Measurements from ENCODE around the gene KCNQ5.

Gene KCNQ5

DNA sequence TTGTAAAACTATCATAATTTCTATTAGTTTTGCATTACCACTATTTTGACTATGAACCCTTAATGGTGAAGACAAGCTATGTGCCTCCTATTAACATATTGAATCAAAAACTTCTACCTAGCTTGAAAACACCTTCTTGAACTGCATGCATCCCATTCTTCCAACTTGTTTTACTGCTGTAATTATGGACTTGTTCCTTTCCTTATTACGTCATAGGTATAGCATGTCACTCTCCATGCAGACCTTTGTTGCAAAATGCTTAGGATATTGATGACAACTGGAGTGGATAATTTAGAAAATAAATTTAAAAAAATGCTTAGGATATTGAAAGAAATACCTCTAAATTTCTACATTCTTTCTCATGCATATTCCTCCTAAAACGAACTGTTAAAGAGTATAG, 219.3 kb downstream of the KCNQ5 start (continued):
- TF ChIP-seq ZNF266 (tag by site-specific recombination; IDR thresholded peaks at IDR 0.05; ENCODE audit: low read depth) (no peak), ZNF394 (tag by site-specific recombination; IDR thresholded peaks at IDR 0.05; ENCODE audit: borderline replicate concordance) (no peak)

DNA sequence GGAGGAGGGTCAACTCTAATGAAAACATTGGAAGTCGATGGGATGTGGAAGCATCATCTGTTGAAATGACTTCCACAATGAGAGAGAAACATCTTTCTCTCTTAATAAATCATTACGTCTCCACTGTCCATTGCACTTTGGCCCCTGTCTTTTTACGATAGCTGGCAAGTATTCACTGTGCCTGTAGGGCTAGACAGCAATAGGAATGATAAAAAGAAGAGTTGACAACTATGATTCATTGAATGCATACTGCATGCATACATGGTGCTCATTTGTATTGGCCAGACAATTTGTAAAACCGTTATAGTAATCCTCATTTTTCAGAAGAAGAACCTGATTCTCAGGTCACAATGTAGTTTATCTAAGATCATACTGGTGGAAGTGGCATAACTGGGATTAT, 220.3 kb downstream of the KCNQ5 start:
- H3K9me3 ChIP-seq (ENCODE audit: control insufficient read depth, insufficient read depth, low read depth, low read length): no peaks in the 10 kb centered on the region
- no peak for TF ChIP-seq ZNF560 (tag by site-specific recombination; IDR thresholded peaks at IDR 0.05; ENCODE audit: borderline replicate concordance)
- no peak for TF ChIP-seq ZFP37 (tag by site-specific recombination; IDR thresholded peaks at IDR 0.05)
- no peak for TF ChIP-seq ZBTB6 (tag by site-specific recombination; IDR thresholded peaks at IDR 0.05)
- TF ChIP-seq MYNN (tag by site-specific recombination; IDR thresholded peaks at IDR 0.05; ENCODE audit: borderline replicate concordance): no peak
- TF ChIP-seq ZNF214 (tag by site-specific recombination; IDR thresholded peaks at IDR 0.05; ENCODE audit: borderline replicate concordance): no peak
- TF ChIP-seq ZNF558 (tag by site-specific recombination; IDR thresholded peaks at IDR 0.05): no peak
- TF ChIP-seq ZBTB1 (tag by site-specific recombination; IDR thresholded peaks at IDR 0.05): no peak
- no peak for TF ChIP-seq ZNF76 (tag by site-specific recombination; IDR thresholded peaks at IDR 0.05; ENCODE audit: borderline replicate concordance, low read depth)
- TF ChIP-seq ZNF221 (tag by site-specific recombination; IDR thresholded peaks at IDR 0.05; ENCODE audit: borderline replicate concordance): no peak
- POLR2A ChIA-PET: no interaction called here
- H3K4me3 ChIP-seq (ENCODE audit: low read depth, low read length): no peak overlapping the region
- H3K27ac ChIP-seq (ENCODE audit: extremely low read depth, low read depth, low read length): no peak overlapping the region
- no peaks in the 10 kb centered on the region; the same call in 1 of the 2 replicates for H3K4me1 ChIP-seq (ENCODE audit: control insufficient read depth, insufficient read depth, low read length)
- H3K36me3 ChIP-seq (ENCODE audit: control insufficient read depth in 2 of 2, insufficient read depth in 1 of 2, low read length in 2 of 2): no peaks in the 10 kb centered on the region
- CTCF ChIA-PET: no interaction called here

DNA sequence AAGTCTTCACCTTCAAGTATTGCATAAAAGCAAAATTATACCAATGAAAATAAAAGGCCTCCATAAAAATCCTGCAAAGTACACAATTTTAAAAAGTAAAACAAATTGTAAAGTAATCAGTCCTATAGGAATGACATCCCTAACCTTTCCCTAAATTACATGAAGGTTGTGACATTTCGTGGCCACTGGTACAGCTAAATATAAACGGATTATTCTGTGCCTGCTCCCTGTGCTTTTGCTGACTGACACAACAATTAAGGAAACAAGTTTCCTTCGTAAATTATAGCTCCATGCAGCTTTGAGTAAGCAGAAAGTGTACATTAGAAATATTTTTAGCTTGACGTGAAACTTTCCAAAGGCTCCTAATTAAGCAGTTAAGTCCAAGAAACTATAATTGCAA, 222.8 kb downstream of the KCNQ5 start:
- H3K36me3 ChIP-seq (ENCODE audit: control insufficient read depth in 2 of 2, insufficient read depth in 1 of 2, low read length in 2 of 2): no peaks in the 10 kb centered on the region
- no peaks in the 10 kb centered on the region for H3K9me3 ChIP-seq (ENCODE audit: control insufficient read depth, insufficient read depth, low read depth, low read length)
- POLR2A ChIA-PET: no interaction called here
- no peaks in the 10 kb centered on the region; the same call in 1 of the 2 replicates for H3K4me1 ChIP-seq (ENCODE audit: control insufficient read depth, insufficient read depth, low read length)
- H3K4me3 ChIP-seq (ENCODE audit: low read depth, low read length): no peak overlapping the region
- CTCF ChIA-PET: no interaction called here
- no peak overlapping the region for H3K27ac ChIP-seq (ENCODE audit: extremely low read depth, low read depth, low read length)
- TF ChIP-seq PBX3 (CRISPR knock-in tag; IDR thresholded peaks at IDR 0.05): no peak
- TF ChIP-seq ZNF221 (tag by site-specific recombination; IDR thresholded peaks at IDR 0.05; ENCODE audit: borderline replicate concordance): no peak
- no peak for TF ChIP-seq ZSCAN30 (tag by site-specific recombination; IDR thresholded peaks at IDR 0.05)
- TF ChIP-seq ZNF239 (tag by site-specific recombination; IDR thresholded peaks at IDR 0.05): no peak
- no peak for TF ChIP-seq ATF2 (tag by site-specific recombination; IDR thresholded peaks at IDR 0.05; ENCODE audit: low read depth)
- no peak for TF ChIP-seq KLF7 (tag by site-specific recombination; IDR thresholded peaks at IDR 0.05; ENCODE audit: borderline replicate concordance)
- TF ChIP-seq, protein P1, sequence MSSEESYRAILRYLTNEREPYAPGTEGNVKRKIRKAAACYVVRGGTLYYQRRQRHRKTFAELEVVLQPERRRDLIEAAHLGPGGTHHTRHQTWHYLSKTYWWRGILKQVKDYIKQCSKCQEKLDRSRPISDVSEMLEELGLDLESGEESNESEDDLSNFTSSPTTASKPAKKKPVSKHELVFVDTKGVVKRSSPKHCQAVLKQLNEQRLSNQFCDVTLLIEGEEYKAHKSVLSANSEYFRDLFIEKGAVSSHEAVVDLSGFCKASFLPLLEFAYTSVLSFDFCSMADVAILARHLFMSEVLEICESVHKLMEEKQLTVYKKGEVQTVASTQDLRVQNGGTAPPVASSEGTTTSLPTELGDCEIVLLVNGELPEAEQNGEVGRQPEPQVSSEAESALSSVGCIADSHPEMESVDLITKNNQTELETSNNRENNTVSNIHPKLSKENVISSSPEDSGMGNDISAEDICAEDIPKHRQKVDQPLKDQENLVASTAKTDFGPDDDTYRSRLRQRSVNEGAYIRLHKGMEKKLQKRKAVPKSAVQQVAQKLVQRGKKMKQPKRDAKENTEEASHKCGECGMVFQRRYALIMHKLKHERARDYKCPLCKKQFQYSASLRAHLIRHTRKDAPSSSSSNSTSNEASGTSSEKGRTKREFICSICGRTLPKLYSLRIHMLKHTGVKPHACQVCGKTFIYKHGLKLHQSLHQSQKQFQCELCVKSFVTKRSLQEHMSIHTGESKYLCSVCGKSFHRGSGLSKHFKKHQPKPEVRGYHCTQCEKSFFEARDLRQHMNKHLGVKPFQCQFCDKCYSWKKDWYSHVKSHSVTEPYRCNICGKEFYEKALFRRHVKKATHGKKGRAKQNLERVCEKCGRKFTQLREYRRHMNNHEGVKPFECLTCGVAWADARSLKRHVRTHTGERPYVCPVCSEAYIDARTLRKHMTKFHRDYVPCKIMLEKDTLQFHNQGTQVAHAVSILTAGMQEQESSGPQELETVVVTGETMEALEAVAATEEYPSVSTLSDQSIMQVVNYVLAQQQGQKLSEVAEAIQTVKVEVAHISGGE (tag by site-specific recombination; conservative IDR thresholded peaks at IDR 0.05; ENCODE audit: low read depth): no peak
- TF ChIP-seq ZIC2 (tag by site-specific recombination; IDR thresholded peaks at IDR 0.05): no peak
- TF ChIP-seq, protein P2, sequence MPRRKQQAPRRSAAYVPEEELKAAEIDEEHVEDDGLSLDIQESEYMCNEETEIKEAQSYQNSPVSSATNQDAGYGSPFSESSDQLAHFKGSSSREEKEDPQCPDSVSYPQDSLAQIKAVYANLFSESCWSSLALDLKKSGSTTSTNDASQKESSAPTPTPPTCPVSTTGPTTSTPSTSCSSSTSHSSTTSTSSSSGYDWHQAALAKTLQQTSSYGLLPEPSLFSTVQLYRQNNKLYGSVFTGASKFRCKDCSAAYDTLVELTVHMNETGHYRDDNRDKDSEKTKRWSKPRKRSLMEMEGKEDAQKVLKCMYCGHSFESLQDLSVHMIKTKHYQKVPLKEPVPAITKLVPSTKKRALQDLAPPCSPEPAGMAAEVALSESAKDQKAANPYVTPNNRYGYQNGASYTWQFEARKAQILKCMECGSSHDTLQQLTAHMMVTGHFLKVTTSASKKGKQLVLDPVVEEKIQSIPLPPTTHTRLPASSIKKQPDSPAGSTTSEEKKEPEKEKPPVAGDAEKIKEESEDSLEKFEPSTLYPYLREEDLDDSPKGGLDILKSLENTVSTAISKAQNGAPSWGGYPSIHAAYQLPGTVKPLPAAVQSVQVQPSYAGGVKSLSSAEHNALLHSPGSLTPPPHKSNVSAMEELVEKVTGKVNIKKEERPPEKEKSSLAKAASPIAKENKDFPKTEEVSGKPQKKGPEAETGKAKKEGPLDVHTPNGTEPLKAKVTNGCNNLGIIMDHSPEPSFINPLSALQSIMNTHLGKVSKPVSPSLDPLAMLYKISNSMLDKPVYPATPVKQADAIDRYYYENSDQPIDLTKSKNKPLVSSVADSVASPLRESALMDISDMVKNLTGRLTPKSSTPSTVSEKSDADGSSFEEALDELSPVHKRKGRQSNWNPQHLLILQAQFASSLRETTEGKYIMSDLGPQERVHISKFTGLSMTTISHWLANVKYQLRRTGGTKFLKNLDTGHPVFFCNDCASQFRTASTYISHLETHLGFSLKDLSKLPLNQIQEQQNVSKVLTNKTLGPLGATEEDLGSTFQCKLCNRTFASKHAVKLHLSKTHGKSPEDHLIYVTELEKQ (tag by site-specific recombination; IDR thresholded peaks at IDR 0.05; ENCODE audit: borderline replicate concordance): no peak
- TF ChIP-seq ZBTB20 (tag by site-specific recombination; IDR thresholded peaks at IDR 0.05): no peak
- no peak for TF ChIP-seq ZNF521 (tag by site-specific recombination; IDR thresholded peaks at IDR 0.05)
- no peak for TF ChIP-seq ZNF433 (tag by site-specific recombination; IDR thresholded peaks at IDR 0.05; ENCODE audit: low read depth)
- TF ChIP-seq ZNF621 (tag by site-specific recombination; IDR thresholded peaks at IDR 0.05): no peak

Measured in HEK293 (cell line).